ENCODE measurements around the gene NFATC1.
"Not testable (repeated sequence)": the region's sequence is repeated elsewhere in the genome, so short reads cannot be mapped to it uniquely, and the experiment has no call there.

The NFATC1 gene

DNA sequence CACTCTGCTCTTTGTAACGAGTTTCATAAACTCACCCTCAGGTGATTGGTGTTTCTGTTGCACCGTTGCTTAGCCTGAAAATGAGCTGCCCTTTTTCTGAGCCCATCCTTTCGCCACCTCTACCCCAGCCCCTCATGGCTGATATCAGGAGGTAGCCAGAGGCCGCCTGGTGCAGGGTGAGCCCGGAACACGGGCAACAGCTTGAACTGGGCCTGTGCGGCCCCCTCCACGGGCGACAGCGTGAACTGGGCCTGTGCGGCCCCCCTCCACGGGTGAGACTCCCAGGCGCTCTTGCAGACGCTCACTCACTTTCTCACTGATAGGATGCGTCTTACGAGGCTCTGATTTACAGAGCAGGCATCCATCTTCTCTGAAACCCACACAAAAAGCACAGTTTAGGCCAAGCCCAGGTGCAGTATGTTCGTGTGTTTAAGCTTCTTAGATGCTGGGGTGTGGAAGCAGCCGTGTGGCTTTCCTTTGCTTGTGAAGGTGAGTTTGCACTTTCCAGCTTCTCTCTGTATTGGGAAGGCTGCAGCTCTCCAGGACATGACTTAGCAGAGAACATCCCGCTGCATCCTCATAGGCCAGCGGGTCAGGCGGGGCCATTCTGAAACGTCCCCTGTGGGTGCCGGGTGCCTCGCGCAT, 83.5 kb downstream of the NFATC1 start:
- no peak for DNase-seq

DNA sequence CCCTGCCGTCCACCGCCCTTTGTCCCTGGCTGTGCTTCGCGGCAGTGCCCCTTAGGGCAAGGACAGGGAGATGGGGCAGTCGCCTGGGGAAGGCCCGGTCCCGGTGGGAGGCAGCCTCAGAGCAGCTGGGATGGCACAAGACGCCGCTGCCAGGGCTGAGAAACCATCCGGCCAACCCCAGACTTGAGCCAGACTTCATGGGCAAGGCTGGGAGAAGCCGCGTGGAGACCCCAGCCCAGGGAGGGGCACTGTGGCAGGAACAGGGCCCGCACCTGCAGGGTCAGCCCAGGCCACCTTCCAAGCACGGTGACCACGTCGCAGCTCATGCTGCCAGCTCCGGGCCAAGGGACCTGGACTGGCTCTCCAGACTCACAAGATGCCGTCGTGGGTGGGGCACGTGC, 84.0 kb downstream of the NFATC1 start:
- no peak for DNase-seq

DNA sequence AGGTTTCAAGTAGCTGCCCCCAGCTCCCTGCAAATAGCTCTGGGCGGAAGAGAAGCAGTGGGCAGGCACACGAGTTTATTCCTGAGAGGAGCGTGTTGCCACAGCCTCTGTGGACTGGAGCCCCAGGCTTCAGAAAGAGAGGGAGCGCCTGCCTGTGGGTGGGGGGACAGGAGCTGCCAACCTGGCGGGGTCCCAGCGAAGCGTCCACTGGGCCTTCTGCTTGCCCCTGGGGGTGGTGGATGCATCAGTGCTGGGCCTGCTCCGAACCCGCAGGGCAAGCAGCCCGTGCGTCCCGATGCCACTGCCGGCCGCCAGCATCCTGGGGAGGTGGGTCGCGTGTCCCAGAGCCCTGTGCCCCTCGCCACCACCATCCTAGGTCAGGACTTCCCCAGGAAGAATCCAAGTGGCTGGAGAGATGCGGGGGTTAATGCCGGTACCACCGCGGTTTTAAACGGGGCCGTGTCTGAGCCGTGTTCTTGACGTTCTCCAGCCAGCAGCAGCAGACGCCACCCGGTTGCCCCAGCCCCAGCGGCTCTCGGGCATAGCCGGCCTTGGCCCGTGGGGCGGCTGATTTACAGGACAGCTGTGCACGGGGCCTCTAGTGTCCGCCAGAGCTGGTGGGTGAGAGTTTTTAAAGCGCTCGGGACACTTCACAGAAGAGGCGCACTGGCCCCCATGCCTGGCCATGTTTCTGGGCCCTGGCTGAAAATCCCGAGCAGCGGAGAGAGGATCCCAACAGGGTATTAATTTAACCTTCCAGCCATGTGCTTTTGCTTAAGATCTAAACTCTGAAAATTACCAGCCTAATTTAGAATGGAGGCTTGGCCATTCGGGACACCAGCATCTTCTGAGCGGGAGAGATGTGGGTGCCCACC, 84.7 kb downstream of the NFATC1 start:
- DNase-seq, result no peak

DNA sequence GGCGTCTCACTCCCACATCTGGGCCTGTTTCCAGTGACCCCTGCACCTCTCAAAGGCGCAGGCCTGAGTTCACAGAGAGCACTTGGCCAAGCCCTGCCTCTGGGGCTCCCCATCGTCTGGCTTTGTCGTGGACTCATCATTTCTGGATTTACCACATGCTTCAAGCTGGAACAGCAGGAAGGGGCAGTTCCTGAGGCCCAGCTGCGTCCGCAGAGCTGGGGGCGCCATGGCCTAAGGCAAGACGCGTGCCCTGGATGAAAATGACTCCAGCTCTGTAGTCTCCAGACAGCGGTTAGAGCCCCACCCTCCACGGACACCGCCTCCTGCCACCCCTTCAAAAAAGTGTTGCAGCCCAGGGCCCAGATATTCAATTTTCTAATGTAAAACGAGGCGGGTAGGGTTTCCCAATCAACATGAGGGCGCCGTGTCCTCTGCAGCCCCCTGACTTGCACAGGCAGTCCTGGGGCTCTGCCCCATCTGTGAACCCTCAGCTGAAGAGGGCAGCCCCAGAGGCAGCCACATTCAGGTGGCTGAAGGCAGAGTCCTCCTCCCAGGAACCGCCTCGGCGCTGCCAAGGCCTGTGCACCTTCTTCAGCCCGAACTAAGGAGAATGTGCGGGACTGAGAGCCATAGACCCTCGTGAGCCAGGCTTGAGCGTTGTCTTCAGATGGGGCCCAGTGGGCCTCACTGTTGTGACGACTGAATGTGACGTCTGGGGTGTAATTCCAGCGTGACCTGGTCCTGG, 85.5 kb downstream of the NFATC1 start:
- DNase-seq, result no peak

DNA sequence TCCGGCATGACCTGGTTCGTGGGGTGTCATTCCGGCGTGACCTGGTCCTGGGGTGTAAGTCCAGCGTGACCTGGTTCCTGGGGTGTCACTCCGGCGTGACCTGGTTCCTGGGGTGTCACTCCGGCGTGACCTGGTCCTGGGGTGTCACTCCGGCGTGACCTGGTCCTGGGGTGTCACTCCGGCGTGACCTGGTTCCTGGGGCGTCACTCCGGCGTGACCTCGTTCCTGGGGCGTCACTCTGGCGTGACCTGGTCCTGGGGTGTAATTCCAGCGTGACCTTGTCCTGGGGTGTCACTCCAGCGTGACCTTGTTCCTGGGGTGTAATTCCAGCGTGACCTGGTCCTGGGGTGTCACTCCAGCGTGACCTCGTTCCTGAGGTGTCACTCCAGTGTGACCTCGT, 87.7 kb downstream of the NFATC1 start:
- DNase-seq, result not testable (repeated sequence)

DNA sequence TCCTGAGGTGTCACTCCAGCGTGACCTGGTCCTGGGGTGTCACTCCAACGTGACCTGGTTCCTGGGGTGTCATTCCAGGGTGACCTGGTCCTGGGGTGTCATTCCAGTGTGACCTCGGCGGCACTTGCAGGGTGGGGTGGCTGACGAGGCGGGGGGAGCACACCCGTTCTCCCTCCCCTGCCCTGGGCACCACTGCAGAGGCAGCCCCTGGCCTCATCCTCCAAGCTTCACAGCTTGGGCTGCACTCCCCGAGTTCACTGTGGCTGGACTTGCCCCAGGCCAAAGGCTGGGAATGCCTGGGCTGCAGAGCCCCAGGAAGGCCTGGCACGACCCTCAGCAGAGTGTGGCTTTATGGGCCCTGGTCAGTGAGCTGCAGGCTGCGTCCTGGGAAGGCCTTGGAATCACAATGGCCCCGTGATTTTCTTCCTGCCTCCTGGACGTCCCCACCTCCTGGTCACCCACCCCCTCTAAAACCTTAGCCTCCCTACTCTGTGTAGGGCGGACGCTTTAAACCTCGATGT, 88.3 kb downstream of the NFATC1 start:
- DNase-seq, result no peak

DNA sequence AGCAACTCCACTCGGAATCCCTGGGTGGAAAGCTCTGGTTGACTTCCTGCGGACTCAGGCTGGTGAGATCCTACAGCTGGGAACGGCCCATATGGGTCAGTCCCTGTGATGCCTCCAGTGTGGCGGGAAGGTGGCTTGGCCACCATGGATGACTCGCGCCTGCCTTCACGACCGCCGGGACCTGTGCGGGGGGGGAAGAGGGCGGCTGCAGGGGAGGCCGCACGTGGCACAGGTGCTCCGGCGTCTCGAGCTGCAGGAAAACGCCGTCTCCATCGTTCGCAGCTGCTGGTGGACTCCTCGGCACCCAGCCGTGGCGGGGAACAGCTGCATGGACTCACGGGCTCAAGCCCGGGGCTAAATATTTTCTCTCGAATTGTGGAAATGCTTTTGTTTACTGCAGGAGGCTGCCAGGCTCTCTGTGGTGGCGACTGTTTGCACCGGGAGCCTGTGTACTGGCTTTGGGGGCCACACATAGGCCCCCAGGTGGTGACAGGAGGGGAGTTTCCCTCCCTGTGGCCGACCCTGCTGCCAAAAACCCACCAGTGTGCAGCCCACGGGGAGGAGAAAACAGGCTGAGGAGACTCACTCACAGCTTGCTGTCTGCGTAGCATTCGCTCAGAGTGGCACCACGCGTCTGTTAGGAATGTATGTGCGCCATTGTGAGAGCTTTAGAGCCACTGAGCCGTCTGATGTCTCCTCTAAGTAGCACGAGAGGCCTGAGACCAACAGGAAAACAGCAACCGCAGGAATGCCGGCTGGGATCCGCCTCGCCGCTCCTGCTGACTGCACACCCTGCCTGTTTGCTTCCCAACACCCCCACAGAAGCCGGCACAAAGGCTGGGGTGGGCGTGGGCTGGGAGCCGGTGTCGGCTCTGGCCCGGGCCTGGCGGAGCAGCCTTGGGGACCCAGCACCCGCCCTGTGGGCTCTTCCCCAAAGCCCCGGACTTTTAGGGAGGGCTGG, 89.2 kb downstream of the NFATC1 start:
- no peak for DNase-seq

DNA sequence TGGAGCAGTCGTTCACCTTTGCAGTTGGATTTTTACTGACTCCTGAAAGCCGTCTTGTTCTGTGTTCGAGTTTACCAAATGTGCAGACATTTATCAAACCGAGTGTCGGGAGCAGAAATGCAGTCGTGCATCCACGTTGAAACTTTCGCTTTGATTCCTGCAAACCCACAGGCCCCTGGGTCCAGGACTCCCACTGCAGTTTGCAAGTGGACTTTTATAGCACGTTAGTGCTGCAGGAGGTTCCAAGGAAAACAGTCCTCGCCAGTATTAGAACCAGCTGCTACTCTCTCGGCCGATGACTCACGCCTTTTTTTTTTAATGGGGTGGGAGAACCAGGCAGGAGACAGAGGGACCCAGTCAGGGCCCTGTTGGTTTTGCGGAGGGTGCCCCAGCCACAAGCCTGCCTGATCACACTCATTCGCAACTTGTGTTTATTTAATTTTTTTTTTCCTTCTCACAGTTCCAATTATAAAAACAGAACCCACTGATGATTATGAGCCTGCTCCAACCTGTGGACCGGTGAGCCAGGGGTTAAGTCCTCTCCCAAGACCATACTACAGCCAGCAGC, 90.1 kb downstream of the NFATC1 start:
- DNase-seq, result no peak

DNA sequence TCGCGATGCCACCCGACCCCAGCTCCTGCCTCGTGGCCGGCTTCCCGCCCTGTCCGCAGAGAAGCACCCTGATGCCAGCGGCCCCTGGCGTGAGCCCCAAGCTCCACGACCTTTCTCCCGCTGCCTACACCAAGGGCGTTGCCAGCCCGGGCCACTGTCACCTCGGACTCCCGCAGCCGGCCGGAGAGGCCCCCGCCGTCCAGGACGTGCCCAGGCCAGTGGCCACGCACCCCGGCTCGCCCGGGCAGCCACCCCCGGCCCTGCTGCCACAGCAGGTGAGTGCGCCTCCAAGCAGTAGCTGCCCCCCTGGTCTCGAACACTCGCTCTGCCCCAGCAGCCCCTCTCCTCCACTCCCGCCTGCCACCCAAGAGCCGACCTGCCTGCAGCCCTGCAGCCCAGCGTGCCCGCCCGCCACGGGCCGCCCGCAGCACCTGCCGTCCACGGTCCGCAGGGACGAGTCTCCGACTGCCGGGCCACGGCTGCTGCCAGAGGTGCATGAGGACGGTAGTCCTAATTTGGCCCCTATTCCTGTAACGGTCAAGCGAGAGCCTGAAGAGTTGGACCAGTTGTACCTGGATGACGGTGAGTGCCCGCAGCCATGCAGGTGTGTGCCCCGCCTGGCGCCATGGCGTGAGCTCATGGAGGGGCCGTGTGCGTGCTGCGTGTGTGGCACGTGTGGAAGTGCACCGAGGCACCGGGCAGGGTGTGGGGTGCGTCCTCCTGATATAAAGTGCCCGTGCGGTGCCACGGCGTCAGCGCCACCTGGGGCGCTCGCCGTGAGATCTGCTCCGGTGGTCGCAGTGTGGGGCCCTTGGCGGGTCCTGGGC, 90.8 kb downstream of the NFATC1 start:
- DNase-seq, result no peak

DNA sequence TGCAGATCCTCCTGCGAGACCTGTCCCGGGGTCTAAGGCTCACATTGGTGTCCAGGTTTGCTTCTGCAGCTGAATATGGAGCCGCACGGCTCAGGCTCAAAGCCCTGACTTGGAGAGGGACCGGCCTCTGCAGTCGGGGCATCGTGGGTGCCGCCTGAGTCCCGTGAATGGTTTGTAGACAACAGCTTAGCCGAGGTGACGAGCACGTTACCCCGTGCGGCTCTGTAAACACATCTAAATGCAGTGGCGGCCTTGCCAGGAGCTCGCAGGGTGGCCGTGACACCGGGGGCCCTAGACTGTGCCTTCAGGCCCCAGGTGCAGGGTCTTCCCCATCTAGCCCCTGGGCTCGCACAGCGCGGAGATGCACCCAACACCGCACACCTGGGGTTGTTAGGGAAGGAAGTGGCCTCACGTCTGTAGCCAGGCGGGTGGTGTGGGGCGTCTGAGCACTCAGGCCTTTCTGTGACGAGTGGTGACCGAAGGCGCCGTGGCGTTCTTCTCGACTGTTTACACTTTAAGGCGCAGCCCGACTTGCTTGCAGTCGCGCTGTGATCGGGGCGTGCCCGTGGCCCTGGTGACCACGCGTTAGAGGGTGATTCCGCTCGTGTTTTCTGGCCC, 91.6 kb downstream of the NFATC1 start:
- no peak for DNase-seq

DNA sequence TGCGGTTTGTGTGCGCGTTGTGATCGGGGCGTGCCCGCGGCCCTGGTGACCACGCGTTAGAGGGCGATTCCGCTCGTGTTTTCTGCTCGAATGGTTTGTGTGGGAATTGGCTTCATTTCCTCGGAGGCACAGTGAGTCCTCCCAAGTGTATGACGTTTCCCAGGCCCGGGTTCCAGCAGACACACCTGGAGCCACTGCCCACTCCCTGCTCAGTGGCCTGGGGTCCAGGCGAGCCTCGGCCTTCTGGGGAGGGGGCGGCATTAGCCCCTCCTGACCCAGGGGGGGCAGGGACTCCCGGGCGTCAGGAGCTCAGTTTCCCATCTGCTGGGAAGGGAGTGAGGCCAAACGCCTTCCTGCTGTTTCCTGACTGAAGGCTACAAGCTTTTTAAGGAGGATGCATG, 92.1 kb downstream of the NFATC1 start:
- no peak for DNase-seq

DNA sequence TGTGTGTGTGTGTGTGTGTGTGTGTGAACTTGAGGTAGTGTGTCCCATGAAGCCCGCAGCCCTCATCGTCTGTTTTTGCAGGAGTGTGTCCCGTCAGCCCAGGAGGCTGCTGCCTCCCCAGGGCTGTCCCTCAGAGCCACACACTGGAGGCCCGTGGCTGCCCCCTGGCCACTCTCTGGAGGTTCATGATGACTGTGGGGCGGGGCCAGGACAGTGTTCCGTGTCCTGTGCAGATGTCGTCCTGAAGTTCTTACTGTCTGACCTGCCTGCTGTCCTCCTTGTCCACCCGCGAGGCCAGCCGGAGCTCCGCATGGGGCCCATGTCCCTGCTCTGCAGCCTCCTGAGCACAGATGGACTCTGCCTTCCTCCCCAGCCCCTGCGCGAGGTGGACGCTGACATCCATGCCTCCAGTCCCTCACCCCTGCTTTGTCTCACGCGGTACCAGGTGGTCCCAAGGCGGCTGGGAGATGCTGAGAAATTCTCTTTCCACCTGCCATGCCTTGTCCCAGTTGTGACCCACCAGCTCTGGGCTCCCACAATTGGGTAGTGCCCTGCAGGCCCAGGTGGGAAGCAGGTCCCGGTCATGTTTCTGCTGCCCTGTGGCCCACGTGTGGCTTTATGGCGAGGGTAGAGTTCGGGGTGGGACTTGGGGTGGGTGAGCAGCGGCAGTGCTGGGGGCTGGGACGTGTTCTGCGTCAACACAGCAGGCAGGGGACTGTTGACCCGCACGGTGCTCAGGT, 92.8 kb downstream of the NFATC1 start:
- no peak for DNase-seq

DNA sequence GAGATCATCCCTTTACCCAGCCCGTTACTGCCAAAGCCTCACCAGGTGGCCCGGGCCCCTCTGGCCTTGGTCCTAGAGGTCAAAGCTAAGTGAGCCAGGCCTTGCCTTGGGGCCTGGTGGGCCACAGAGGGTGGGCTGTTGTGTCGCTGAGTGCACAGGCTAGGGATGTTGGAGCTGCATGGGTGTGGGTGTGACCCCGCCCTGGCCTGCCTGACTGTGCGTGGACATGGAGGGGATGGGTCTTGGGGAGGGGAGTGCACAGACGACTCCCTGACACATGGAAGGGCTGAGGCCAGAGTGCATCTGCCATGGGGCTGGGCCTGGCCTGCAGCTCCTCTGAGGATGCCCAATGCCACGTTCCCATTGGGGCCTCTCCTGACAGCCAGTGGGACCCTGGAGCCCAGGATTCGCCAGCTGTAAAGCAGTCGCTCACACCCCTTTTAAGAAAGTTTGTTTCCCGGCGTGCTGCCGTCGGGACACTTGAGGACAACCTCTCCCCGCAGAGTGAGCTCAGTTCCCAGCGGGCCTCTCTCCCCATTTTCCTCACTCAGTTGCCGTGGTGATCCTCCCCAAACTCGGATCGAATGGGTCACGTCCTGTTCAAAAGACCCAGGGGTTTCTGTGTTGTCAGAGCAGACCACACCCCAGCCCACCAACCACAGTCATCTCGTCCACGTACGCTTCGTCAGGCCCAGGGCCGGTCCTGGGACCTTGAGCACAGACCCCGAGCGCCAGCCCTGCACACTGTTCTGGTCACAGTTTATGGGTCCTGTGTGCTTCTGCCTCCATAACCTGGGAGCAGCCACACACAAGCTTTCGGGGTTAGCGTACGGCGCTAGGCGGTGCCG, 93.5 kb downstream of the NFATC1 start:
- DNase-seq, result no peak

DNA sequence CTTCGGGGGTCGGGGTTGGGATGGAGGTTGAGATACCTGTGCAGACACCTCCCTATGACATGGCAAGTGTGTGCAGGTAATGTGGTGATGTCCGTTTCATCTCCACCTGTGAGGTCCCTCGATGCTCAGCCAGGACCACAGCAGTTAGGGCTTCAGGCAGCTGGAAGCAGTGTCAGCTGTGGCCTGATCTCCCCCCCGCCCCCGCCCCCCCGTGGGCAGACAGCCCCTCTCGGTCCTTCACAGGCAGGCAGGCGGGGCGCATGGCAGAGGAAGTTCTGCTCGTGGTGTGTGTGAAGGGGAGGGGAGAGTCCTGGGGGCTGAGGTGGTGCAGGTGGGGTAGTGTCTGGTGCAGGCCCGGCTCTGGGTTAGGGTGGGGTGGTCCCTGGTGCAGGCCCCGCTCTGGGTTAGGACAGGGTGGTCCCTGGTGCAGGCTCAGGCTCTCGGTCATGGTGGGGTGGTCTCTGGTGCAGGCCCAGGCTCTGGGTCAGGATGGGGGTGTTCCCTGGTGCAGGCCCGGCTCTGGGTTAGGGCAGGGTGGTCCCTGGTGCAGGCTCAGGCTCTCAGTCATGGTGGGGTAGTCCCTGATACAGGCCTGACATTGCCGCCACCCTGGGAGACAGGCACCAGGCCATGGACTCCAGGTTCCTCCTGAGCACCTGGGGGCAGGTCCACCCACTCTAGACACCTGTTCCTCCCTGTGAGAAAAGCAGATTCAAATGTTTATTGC, 94.3 kb downstream of the NFATC1 start:
- no peak for DNase-seq

DNA sequence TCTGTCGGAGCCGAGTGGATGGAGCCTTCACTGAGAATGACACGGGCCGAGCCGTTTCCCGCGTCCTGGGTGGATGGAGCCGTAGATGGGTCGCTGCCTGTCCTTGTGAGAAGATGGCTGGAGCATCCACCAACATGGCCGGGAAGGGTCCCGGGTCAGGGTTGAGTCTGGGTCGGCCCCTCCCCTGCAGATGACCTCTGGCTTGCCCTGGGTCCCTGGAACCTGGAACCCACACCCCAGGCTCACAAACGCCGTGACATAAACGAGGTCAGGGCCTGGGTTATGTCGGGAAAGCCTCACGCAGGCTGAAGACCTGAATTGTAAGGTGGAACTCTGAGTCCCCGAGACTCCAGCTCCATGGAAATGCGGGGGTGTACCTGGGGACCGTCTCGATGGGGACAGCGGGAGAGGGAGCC, 94.9 kb downstream of the NFATC1 start:
- DNase-seq, result no peak

DNA sequence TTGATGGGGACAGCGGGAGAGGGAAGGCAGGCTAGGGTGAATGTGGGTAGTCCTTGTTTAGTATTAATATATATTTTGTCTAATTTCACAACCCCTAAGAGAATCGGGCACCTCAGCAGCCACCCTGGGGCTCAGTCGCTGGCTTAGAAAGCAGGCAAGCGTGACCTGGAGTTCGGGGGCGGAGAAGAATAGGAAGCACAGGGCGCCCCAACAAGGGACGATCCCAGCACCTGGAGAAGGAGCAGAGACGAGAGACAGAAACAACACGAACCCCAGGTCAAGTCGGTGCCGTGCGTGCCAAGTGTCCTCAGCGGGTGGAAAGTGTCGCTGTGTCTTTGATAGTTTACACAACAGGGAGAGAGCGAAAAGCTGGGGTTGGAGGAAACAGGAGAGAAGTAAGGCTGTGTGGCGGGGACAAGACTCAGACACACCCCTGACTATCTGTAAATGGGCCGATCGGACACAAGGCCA, 95.4 kb downstream of the NFATC1 start:
- no peak for DNase-seq

DNA sequence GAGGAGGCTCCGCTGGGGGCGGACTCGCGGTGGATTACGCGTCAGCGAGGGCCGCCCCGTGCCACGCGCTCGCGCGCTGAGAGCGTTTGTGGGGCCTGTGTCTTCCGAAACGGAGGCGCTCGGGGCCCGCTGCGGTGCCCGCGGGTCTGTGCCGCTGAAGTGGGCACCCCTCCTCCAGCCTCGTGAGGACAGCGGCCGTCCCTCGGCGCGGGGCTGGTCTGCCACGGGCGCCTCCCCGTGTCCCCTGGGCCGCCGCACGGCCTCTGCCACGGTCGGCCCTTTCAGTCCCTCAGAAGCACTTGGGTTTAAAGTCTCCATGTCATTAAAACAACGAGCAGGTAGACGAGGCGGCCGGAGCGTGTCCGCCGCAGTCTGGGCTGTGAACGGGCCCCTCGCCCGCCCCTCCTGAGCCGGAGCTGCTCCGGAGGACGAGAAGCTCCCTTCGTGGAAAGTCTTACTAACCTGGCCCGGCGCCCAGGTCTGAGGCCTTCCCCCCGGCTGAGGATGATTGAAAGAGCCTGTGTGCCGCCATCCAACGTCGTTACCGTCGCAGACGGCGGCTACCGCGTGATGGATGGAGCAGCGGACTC, 97.6 kb downstream of the NFATC1 start:
- no peak for DNase-seq

DNA sequence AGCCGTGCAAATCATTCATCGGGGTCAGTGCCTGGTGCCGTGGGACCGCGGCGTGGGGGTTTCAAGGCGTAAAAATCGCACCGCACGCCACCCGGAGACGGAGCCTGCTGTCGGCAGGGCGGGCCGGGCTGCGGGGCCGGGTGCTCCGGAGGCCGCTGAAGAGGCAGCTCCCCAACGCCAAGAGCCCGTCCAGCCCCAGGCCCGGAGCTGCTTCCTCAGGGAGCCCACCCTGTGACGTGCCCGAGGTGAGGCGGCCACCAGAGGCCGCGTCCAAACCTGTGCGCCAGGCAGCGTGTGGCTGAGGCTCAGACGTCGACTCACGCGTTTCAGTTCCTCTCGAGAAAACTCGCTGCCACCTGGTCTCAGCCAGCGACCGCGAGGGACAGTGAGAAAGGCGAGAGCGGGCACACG, 98.1 kb downstream of the NFATC1 start:
- DNase-seq, result no peak

Data from NCI-H510A treated with DMSO at 0.1 percent for 48 hours (cell line).